GM23248 (cell line): ENCODE data around the gene WIZ.

Source experiments
- EZH2 ChIP-seq: fragments of 200-600 bp; sonication (generic); IDR thresholded peaks from 2 replicates; pipeline ENCODE4 v1.6.1; 2018; ENCODE audit warnings: antibody characterized with exemption, mild to moderate bottlenecking; ENCODE audit not compliant: insufficient read depth, poor library complexity, severe bottlenecking
- EZH2phosphoT487 ChIP-seq: fragments of 200-600 bp; sonication (generic); IDR thresholded peaks from 2 replicates; pipeline ENCODE4 v1.6.1; 2018; ENCODE audit warnings: antibody characterized with exemption, moderate library complexity, mild to moderate bottlenecking, low read depth; ENCODE audit not compliant: insufficient read depth

DNA sequence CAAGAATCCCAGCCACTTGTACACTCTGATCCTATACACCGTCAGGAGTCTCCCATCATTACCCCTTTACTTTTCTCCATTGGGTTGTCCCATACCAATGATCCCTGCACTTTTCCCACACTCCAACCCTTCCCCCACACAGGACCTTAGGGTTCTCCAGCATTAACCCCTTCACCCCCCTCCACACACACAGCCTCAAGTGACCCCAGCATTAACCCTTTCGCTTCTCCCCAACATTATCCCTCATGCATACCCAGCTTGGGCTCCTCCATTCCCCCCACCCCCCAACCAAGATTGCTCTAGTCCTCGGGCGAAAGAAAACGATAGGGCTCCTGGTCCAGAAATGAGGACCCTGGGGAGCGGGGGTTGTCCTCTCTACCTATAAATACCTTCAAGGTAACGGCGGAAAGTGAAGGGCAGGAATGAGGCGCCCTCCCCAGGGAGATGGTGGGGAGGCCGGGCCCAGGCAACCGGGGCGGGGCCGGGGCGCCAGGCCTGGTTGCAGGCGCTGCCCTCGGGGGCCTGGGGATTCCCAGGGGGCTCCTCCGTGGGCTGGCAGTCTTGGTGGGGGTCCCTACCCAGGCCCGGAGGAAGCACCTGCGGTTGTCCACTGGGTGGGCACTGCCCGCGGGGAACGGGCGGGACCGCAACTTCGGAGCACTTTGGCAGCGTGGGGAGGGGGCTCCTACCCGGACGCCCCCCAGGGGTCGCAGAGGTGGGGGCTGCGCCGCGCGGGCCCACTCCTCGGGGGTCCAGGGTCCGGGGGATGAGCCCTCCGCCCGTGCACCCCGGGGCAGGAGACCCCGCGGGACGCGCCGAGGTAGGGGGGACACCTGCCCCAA lies 757 bp downstream of the WIZ start:
- TF ChIP-seq EZH2, result no peak
- TF ChIP-seq EZH2phosphoT487, result no peak
